ENCODE results near the gene KIF26A. TPM values are rescaled to one million over a fixed set of nuclear protein-coding genes. Genes with fewer than 3 reads are reported as not detected.

Gene KIF26A
- total and polyA plus RNA-seq, 2 of the 4 experiments (the other 2 are of a cell fraction) = not detected

- DNase-seq (no peak), ATAC-seq (ENCODE audit: low read depth) (no peak)
- dilution Hi-C loops (cut with HindIII; ENCODE audit: low sequenced_read_pairs, unreplicated experiment) (no loop called here), in situ Hi-C loops (cut with MboI; ENCODE audit: low sequenced_read_pairs) (no loop called here), intact Hi-C loops (cut with micrococcal nuclease) (no loop called here)
- H2AFZ ChIP-seq (replicated peaks; ENCODE audit: low read length, poor library complexity) = peak overlapping the region; percentile 21
- no TSS peak for BruUV-seq (replicated peaks)
- H3K9me1 ChIP-seq (ENCODE audit: insufficient read depth, low read length) = no peaks in the 10 kb centered on the region
- no peaks in the 10 kb centered on the region for H3K36me3 ChIP-seq (ENCODE audit: control insufficient read depth, insufficient read depth, low read length)
- H3K56ac ChIP-seq (ENCODE audit: extremely low read depth, insufficient read depth, low read length) = no peak overlapping the region
- H3K9ac ChIP-seq (ENCODE audit: low read depth, low read length) = no peak overlapping the region
- H3K27ac ChIP-seq (ENCODE audit: insufficient read depth, low read length) = no peak overlapping the region
- H3K27me3 ChIP-seq (ENCODE audit: control insufficient read depth, insufficient read depth, low read length) = no peaks in the 10 kb centered on the region
- H3K4me2 ChIP-seq (ENCODE audit: low read depth, low read length) = no peak overlapping the region
- no peak overlapping the region for H2BK5ac ChIP-seq (ENCODE audit: low read depth, low read length, poor library complexity, severe bottlenecking)
- no peaks in the 10 kb centered on the region for H3K4me1 ChIP-seq (ENCODE audit: control insufficient read depth, insufficient read depth, low read length)
- no peak overlapping the region for H3K23ac ChIP-seq (ENCODE audit: low read depth, low read length)
- ChIA-PET CTCF (no interaction called here), POLR2A (ENCODE audit: unreplicated experiment) (no interaction called here)
- H3K4me3 ChIP-seq (ENCODE audit: insufficient read depth, low read depth, low read length) = no peak overlapping the region
- TF ChIP-seq RFX5 (IDR thresholded peaks at IDR 0.05; ENCODE audit: low read depth, low read length) = no peak
- TF ChIP-seq USF2 (IDR thresholded peaks at IDR 0.05; ENCODE audit: low read depth, low read length) = no peak
- TF ChIP-seq CTCF (conservative IDR thresholded peaks at IDR 0.05; ENCODE audit: low read depth, low read length) = no peak
- no peak for TF ChIP-seq RAD21 (IDR thresholded peaks at IDR 0.05; ENCODE audit: low read length)
- TF ChIP-seq SMC3 (IDR thresholded peaks at IDR 0.05; ENCODE audit: low read depth, low read length) = no peak
- TF ChIP-seq FOS (IDR thresholded peaks at IDR 0.05; ENCODE audit: low read depth, low read length) = no peak
- TF ChIP-seq CHD1 (IDR thresholded peaks at IDR 0.05; ENCODE audit: low read depth, low read length) = no peak
- TF ChIP-seq NFE2L2 (IDR thresholded peaks at IDR 0.05; ENCODE audit: low read depth, low read length) = no peak
- no peak for TF ChIP-seq MAZ (IDR thresholded peaks at IDR 0.05; ENCODE audit: borderline replicate concordance, low read depth, low read length)
- no peak for TF ChIP-seq POLR2A (IDR thresholded peaks at IDR 0.05; ENCODE audit: low read depth, low read length)
- TF ChIP-seq MAFK (IDR thresholded peaks at IDR 0.05; ENCODE audit: low read depth, low read length) = no peak
- no peak for TF ChIP-seq RCOR1 (IDR thresholded peaks at IDR 0.05; ENCODE audit: insufficient replicate concordance, low read length)
- no peak for TF ChIP-seq BHLHE40 (IDR thresholded peaks at IDR 0.05; ENCODE audit: low read depth, low read length)
- TF ChIP-seq ELK1 (IDR thresholded peaks at IDR 0.05; ENCODE audit: borderline replicate concordance, low read depth, low read length) = no peak
- no peak overlapping the region for H3K14ac ChIP-seq (replicated peaks; ENCODE audit: low read depth, low read length)
- 52% methylated on average over 5 of the region's 17 CpGs; no CpG with 5 or more reads in 1 of the 2 experiments for WGBS, 2 experiments (ENCODE audit: extremely low coverage in 2 of 2, insufficient read length in 1 of 2)
- no peaks in the 10 kb centered on the region for H4K20me1 ChIP-seq (ENCODE audit: insufficient read depth, low read length)
- no peak overlapping the region for H2AK5ac ChIP-seq (ENCODE audit: low read depth, low read length)
- no peaks in the 10 kb centered on the region for H3K79me1 ChIP-seq (ENCODE audit: low read depth in 1 of 2, low read length in 2 of 2)
- H2AK9ac ChIP-seq (replicated peaks; ENCODE audit: low read depth, low read length, poor library complexity) = no peak overlapping the region
- no peak overlapping the region for H2BK20ac ChIP-seq (ENCODE audit: low read depth, low read length)
- H2BK120ac ChIP-seq (ENCODE audit: low read depth, low read length) = no peak overlapping the region
- no peak overlapping the region for H3K4ac ChIP-seq (ENCODE audit: low read depth, low read length)
- peaks cover 75% of the 10 kb centered on the region for H3K9me3 ChIP-seq (ENCODE audit: control insufficient read depth, insufficient read depth, low read length)
- H2BK15ac ChIP-seq (ENCODE audit: low read depth, low read length) = no peak overlapping the region
- no peak overlapping the region for H4K5ac ChIP-seq (ENCODE audit: low read depth, low read length)
- no peak overlapping the region for H3K18ac ChIP-seq (ENCODE audit: low read depth, low read length)
- no peak overlapping the region for H4K91ac ChIP-seq (ENCODE audit: insufficient read depth, low read depth, low read length)
- H4K8ac ChIP-seq (ENCODE audit: low read depth in 2 of 2, low read length in 2 of 2) = no peak overlapping the region
Observed at GRCh38 chr14:104226421-104227383, 88.3 kb downstream of the KIF26A start.

Measured in IMR-90 (cell line).